ENCODE measurements around the gene SP5. TPM values are rescaled to one million over a fixed set of nuclear protein-coding genes. Genes with fewer than 3 reads are reported as not detected.

SP5 gene
- total and polyA plus RNA-seq, 9 of the 15 experiments (the other 6 are each of a cell fraction or from before 2014, with no cell fraction given) = 0.03 to 1.7 (median 0.16) TPM; not detected in 1

- peak; percentile 94 for TF ChIP-seq HES1 (IDR thresholded peaks at IDR 0.05; ENCODE audit: low read depth)
- TF ChIP-seq STAT6 (CRISPR knock-in tag; IDR thresholded peaks at IDR 0.05) = 0 out of 2 replicates have a peak, but pooled peaks have one; percentile 47
- TF ChIP-seq CXXC5 (CRISPR knock-in tag; IDR thresholded peaks at IDR 0.05) = peak; percentile 72
- TF ChIP-seq POLR2G (IDR thresholded peaks at IDR 0.05; ENCODE audit: low read depth, low read length) = peak; percentile 58
- no peak for TF ChIP-seq ZFP1 (CRISPR knock-in tag; IDR thresholded peaks at IDR 0.05)
- TF ChIP-seq THAP7 (CRISPR knock-in tag; IDR thresholded peaks at IDR 0.05) = no peak
- TF ChIP-seq SP1 (CRISPR knock-in tag; IDR thresholded peaks at IDR 0.05) = 0 out of 2 replicates have a peak, but pooled peaks have one; percentile 11
- TF ChIP-seq HNRNPLL (IDR thresholded peaks at IDR 0.05; ENCODE audit: low read depth, low read length, poor library complexity, severe bottlenecking) = no peak
- 0 out of 2 replicates have a peak, but pooled peaks have one; percentile 6 for TF ChIP-seq BCOR (IDR thresholded peaks at IDR 0.05)
- TF ChIP-seq JUN (IDR thresholded peaks at IDR 0.05; ENCODE audit: borderline replicate concordance, low read depth, low read length) = no peak
- TF ChIP-seq JUN (CRISPR knock-in tag; IDR thresholded peaks at IDR 0.05; ENCODE audit: borderline replicate concordance) = peak; percentile 28; the same call in 1 of the 2 replicates
- peak; percentile 34; the same call in 1 of the 2 replicates for TF ChIP-seq HDAC8 (tag; IDR thresholded peaks at IDR 0.05)
- no peak for TF ChIP-seq ZC3H4 (CRISPR knock-in tag; IDR thresholded peaks at IDR 0.05; ENCODE audit: borderline replicate concordance)
- 0 out of 2 replicates have a peak, but pooled peaks have one; percentile 60 for TF ChIP-seq CBX5 (IDR thresholded peaks at IDR 0.05; ENCODE audit: borderline replicate concordance, low read depth)
- 0 out of 2 replicates have a peak, but pooled peaks have one; percentile 20 for TF ChIP-seq MEF2D (tag; conservative IDR thresholded peaks at IDR 0.05; ENCODE audit: low read depth)
- TF ChIP-seq BRD9 (IDR thresholded peaks at IDR 0.05; ENCODE audit: low read depth, partially characterized antibody) = no peak
These were observed at the start of gene SP5 (continued) for GRCh38 chr2:170715062-170715931.
